K562 (cell line): Measurements from ENCODE around the gene RNF11. TPM values are rescaled to one million over a fixed set of nuclear protein-coding genes. Genes with fewer than 3 reads are reported as not detected.

Source experiments
- ATAC-seq: fragments of 200-7000 bp; cut with Tn5 transposase; 3 replicates; pipeline ENCODE4 v1.9.1; 2020; ENCODE audit warnings: moderate library complexity
- BruUV-seq: library from RNA; stranded (reverse); fragments of 400-500 nt; replicated peaks from 2 replicates; lab custom pipeline; 2021; lab: Mats Ljungman, UMichigan
- CTCF ChIA-PET: fragments of 300-600 bp; formaldehyde crosslinking; extraction: SDS; loops from one replicate; lab custom pipeline; 2021; ENCODE audit warnings: low intra/inter-chr PET ratio; lab: Yijun Ruan, JAX
- POLR2A ChIA-PET: fragments of 300-600, 350-650 bp; sonication (Branson Sonifier 250); formaldehyde crosslinking; extraction: SDS; loops from one replicate; lab custom pipeline; 2021; ENCODE audit warnings: antibody characterized with exemption, inconsistent platforms; lab: Yijun Ruan, JAX
- DNase-seq, 4 experiments: peaks; one replicate each; pipeline versions ENCODE4 v3.0.0 to v3.0.0-alpha.2; 2011 to 2018; ENCODE audit warnings: low spot score in 3 of 4, mixed read lengths in 3 of 4; ENCODE audit errors: extremely low read depth in 1 of 4
- FAIRE-seq: peaks from 2 replicates; lab custom pipeline; 2011; peaks lifted over from hg19 to GRCh38; lab: Jason Lieb, UNC
- H2AFZ ChIP-seq: 2 replicates; pipeline ENCODE4 v1.6.0; 2011; ENCODE audit warnings: low read depth, low read length, control low read depth, inconsistent platforms
- H3K27ac ChIP-seq: fragments of 200-600 bp; 3 replicates; pipeline ENCODE4 v1.8.0; 2011; ENCODE audit warnings: low read depth, mild to moderate bottlenecking, control low read depth, inconsistent platforms, low read length, moderate library complexity, mixed read lengths; ENCODE audit errors: extremely low read depth
- H3K27me3 ChIP-seq, 2 experiments: fragments of 300-600 bp in 1 of 2; 2 replicates in 1 of 2; 3 replicates in 1 of 2; pipeline versions ENCODE4 v1.6.0 to v1.8.0; 2011; ENCODE audit warnings: inconsistent platforms in 2 of 2, low read length in 2 of 2, mild to moderate bottlenecking in 1 of 2, mixed read lengths in 1 of 2, moderate library complexity in 1 of 2; ENCODE audit not compliant: control insufficient read depth in 2 of 2, insufficient read depth in 2 of 2
- H3K36me3 ChIP-seq: fragments of 300-600 bp; 3 replicates; pipeline ENCODE4 v1.8.0; 2011; ENCODE audit warnings: mild to moderate bottlenecking, low read length, inconsistent platforms; ENCODE audit not compliant: control insufficient read depth, insufficient read depth
- H3K4me1 ChIP-seq, 2 experiments: fragments of 200-600 bp in 1 of 2; replicated peaks in 1 of 2; 2 replicates in 1 of 2; 3 replicates in 1 of 2; pipeline versions ENCODE4 v1.5.1 to v1.8.0; 2011; ENCODE audit warnings: inconsistent platforms in 2 of 2, low read length in 2 of 2, mild to moderate bottlenecking in 1 of 2, mixed read lengths in 1 of 2, moderate library complexity in 1 of 2; ENCODE audit not compliant: control insufficient read depth in 2 of 2, insufficient read depth in 2 of 2
- H3K4me2 ChIP-seq: 2 replicates; pipeline ENCODE4 v1.6.1; 2011; ENCODE audit warnings: low read length, control low read depth, inconsistent platforms, mixed read lengths; ENCODE audit not compliant: insufficient read depth
- H3K4me3 ChIP-seq: fragments of 200-600 bp; sonication (generic), shearing (Covaris generic); 2 replicates; pipeline ENCODE4 v1.5.1; 2016; ENCODE audit warnings: control low read depth, inconsistent platforms
- H3K79me2 ChIP-seq: fragments of 200-600 bp; 3 replicates; pipeline ENCODE4 v1.8.0; 2011; ENCODE audit warnings: low read length, inconsistent platforms; ENCODE audit not compliant: control insufficient read depth, insufficient read depth
- H3K9ac ChIP-seq, 2 experiments: 2 replicates each; pipeline versions ENCODE4 v1.6.0 to v1.6.1; 2011; ENCODE audit warnings: low read depth in 2 of 2, low read length in 2 of 2, control low read depth in 1 of 2, inconsistent platforms in 1 of 2, mild to moderate bottlenecking in 1 of 2, mixed read lengths in 1 of 2; ENCODE audit not compliant: insufficient read depth in 1 of 2
- H3K9me1 ChIP-seq: one replicate; pipeline ENCODE4 v1.6.0; 2011; ENCODE audit warnings: inconsistent platforms, mild to moderate bottlenecking, low read length, moderate library complexity; ENCODE audit not compliant: control insufficient read depth, insufficient read depth
- H3K9me3 ChIP-seq: replicated peaks from 2 replicates; pipeline ENCODE4 v1.5.1; 2011; ENCODE audit warnings: low read depth, low read length, inconsistent platforms; ENCODE audit not compliant: control insufficient read depth, insufficient read depth
- H4K20me1 ChIP-seq: replicated peaks from 2 replicates; pipeline ENCODE4 v1.6.1; 2011; ENCODE audit warnings: low read length, inconsistent platforms, mixed read lengths; ENCODE audit not compliant: control insufficient read depth, insufficient read depth
- CREB3 ChIP-seq: fragments of 450-650 bp; conservative IDR thresholded peaks from 2 replicates; pipeline ENCODE4 v1.6.1; 2016; ENCODE audit warnings: missing genetic modification characterization, low read depth, mild to moderate bottlenecking, missing compliant biosample characterization, moderate library complexity
- ETV6 ChIP-seq, 3 experiments: fragments of 150-350 bp in 1 of 3; sonication (generic) in 1 of 3; formaldehyde crosslinking in 1 of 3; IDR thresholded peaks; 2 replicates each; pipeline versions ENCODE4 v1.6.1 to v1.8.0; 2014 to 2022; ENCODE audit warnings: borderline replicate concordance in 2 of 3, low read depth in 2 of 3, antibody characterized with exemption in 1 of 3, low read length in 1 of 3, mild to moderate bottlenecking in 1 of 3, missing genetic modification reagents in 1 of 3
- GATAD2A ChIP-seq: fragments of 450-650 bp; IDR thresholded peaks from 2 replicates; pipeline ENCODE4 v1.6.1; 2017
- HINFP ChIP-seq: fragments of 450-650 bp; conservative IDR thresholded peaks from 2 replicates; pipeline ENCODE4 v1.6.1; 2016; ENCODE audit warnings: missing genetic modification characterization, low read depth, mild to moderate bottlenecking, control low read depth, missing compliant biosample characterization
- MCM3 ChIP-seq: fragments of 450-650 bp; IDR thresholded peaks from 2 replicates; pipeline ENCODE4 v1.6.1; 2016
- PHTF2 ChIP-seq: fragments of 250-450 bp; sonication (Bioruptor Pico); IDR thresholded peaks from 2 replicates; pipeline ENCODE4 v1.5.0; 2021; ENCODE audit warnings: mild to moderate bottlenecking
- SMARCA4 ChIP-seq: fragments of 450-650 bp; IDR thresholded peaks from 2 replicates; pipeline ENCODE4 v1.6.1; 2016
- ZKSCAN3 ChIP-seq: fragments of 250-450 bp; sonication (Bioruptor Pico); IDR thresholded peaks from 2 replicates; pipeline ENCODE4 v1.4.0; 2020
- ZNF12 ChIP-seq: sonication (generic); formaldehyde crosslinking; IDR thresholded peaks from 2 replicates; pipeline ENCODE4 v1.4.0; 2020; ENCODE audit warnings: mild to moderate bottlenecking, missing genetic modification reagents
- WGBS: fragments of 100-300 bp; shearing (Covaris generic); methylation state at CpG from one replicate; pipeline ENCODE4 v1.1.6; 2016; ENCODE audit warnings: low coverage, mixed read lengths; ENCODE audit not compliant: insufficient coverage; ENCODE audit errors: missing lambda C conversion rate; 5-methylcytosine and 5-hydroxymethylcytosine counted together
- in situ Hi-C: fragments of 300-500 bp; cut with MboI; formaldehyde crosslinking; loops from 4 replicates; pipeline ENCODE4 v1.15.0; 2018; ENCODE audit warnings: inconsistent platforms, mixed read lengths
- intact Hi-C: fragments of 100-400 bp; cut with micrococcal nuclease; formaldehyde crosslinking; loops from 2 replicates; pipeline ENCODE4 v1.14.2; 2022
- polyA plus RNA-seq, 8 experiments: library from polyadenylated mRNA; depleted of rRNA in 4 of 8; stranded (reverse) in 5 of 8; unstranded in 3 of 8; fragments of >200 nt; fragmentation: Nextera tagmentation in 2 of 8; fragmentation: Illumina TruSeq in 1 of 8; extraction: Ambion mirVana in 2 of 8; extraction: Trizol in 1 of 8; gene quantifications; 2 replicates each; pipeline versions ENCODE4 v1.2.1 to v1.2.3, GENCODE V29; 2011 to 2014; ENCODE audit warnings: inconsistent platforms in 1 of 8, missing spikeins in 1 of 8
- total RNA-seq, 7 experiments: library from RNA; depleted of rRNA in 6 of 7; stranded (reverse); fragments of >200 nt in 6 of 7; fragmentation: Illumina TruSeq in 2 of 7; extraction: Trizol in 2 of 7; gene quantifications; 2 replicates each; pipeline versions ENCODE4 v1.2.1 to v1.2.3, GENCODE V29; 2011 to 2021; ENCODE audit warnings: low replicate concordance in 1 of 7

RNF11 gene
- total and polyA plus RNA-seq, 9 of the 15 experiments (the other 6 are each of a cell fraction or from before 2014, with no cell fraction given): 5.7 to 34.3 (median 23.1) TPM

- no peak overlapping the region for H3K4me3 ChIP-seq
- no peak overlapping the region for H2AFZ ChIP-seq
- WGBS: 0% methylated on average over 1 of the region's 1 CpG
- no peak for FAIRE-seq
- no peak for DNase-seq
- H3K9ac ChIP-seq: no peak overlapping the region
- ChIA-PET CTCF (interaction anchor here (1.3 to 5.9 kb wide), 3 partner anchors 262 to 417 kb away, joined by 3 to 58 read pairs (median 3); no protein-coding TSS in a partner anchor), POLR2A (interaction anchor here (0.6 to 1.1 kb wide), 3 partner anchors 26 to 555 kb away, joined by 3 read pairs; no protein-coding TSS in a partner anchor)
- no peaks in the 10 kb centered on the region for H3K79me2 ChIP-seq
- no peak for ATAC-seq
- no peak for TF ChIP-seq CREB3 (tag)
- no peak for TF ChIP-seq MCM3
- TF ChIP-seq SMARCA4: no peak
- TF ChIP-seq ZKSCAN3 (CRISPR knock-in tag): no peak
- no peak for TF ChIP-seq PHTF2
- TF ChIP-seq ZNF12 (CRISPR knock-in tag): no peak
- TF ChIP-seq ETV6 (IDR thresholded peaks at IDR 0.05; ENCODE audit: borderline replicate concordance in 1 of 2, low read depth in 2 of 2, low read length in 1 of 2): no peak
- TF ChIP-seq ETV6 (CRISPR knock-in tag; IDR thresholded peaks at IDR 0.05; ENCODE audit: borderline replicate concordance): no peak
- TF ChIP-seq HINFP (tag): no peak
- no peak for TF ChIP-seq GATAD2A
- no peaks in the 10 kb centered on the region for H3K27me3 ChIP-seq
- H3K4me1 ChIP-seq: peaks cover 0 to 3% of the 10 kb centered on the region in 2 experiments; a peak in 1 of 5 replicates
- BruUV-seq: no TSS peak
- in situ Hi-C loops (loop anchor here (5.0 to 10.0 kb wide), 2 partner anchors 419 to 816 kb away; no protein-coding TSS in a partner anchor), intact Hi-C loops (no loop called here)
- H3K9me1 ChIP-seq: no peaks in the 10 kb centered on the region
- H3K4me2 ChIP-seq: no peak overlapping the region
- H3K9me3 ChIP-seq: no peaks in the 10 kb centered on the region
- no peak overlapping the region for H3K27ac ChIP-seq
- no peaks in the 10 kb centered on the region for H4K20me1 ChIP-seq
- H3K36me3 ChIP-seq: no peaks in the 10 kb centered on the region
Measured at GRCh38 chr1:51190961-51191360, 45.1 kb upstream of the RNF11 start.
